Suprapubic skin (tissue), 4 donors: ENCODE results near the gene UMAD1. TPM values are rescaled to one million over a fixed set of nuclear protein-coding genes. Genes with fewer than 3 reads are reported as not detected.
A peak's percentile ranks its signal among the peaks of the same experiment; 100 is the strongest.

ENCODE experiments used
- DNase-seq, 2 donors: peaks; one replicate each; pipeline ENCODE4 v3.0.0-alpha.2; 2019; ENCODE audit warnings: low spot score in 2 of 2
- H3K27ac ChIP-seq: fragments of 200-600 bp; sonication (generic); one replicate; pipeline ENCODE4 v1.5.1; 2019
- H3K27me3 ChIP-seq: fragments of 200-600 bp; sonication (generic); one replicate; pipeline ENCODE4 v1.5.1; 2019
- H3K36me3 ChIP-seq: fragments of 200-600 bp; sonication (generic); one replicate; pipeline ENCODE4 v1.5.1; 2019
- H3K4me1 ChIP-seq: fragments of 200-600 bp; sonication (generic); one replicate; pipeline ENCODE4 v1.5.1; 2019
- H3K4me3 ChIP-seq: fragments of 200-600 bp; sonication (generic); one replicate; pipeline ENCODE4 v1.5.1; 2019; ENCODE audit warnings: mild to moderate bottlenecking
- H3K9me3 ChIP-seq: fragments of 200-600 bp; sonication (generic); one replicate; pipeline ENCODE4 v1.5.1; 2019
- CTCF ChIP-seq, 2 donors: fragments of 200-600 bp in 1 of 2; fragments of 450-650 bp in 1 of 2; sonication (generic) in 1 of 2; IDR thresholded peaks; one replicate each; pipeline ENCODE4 v1.5.1; 2016 to 2019; ENCODE audit warnings: antibody characterized with exemption in 2 of 2, mild to moderate bottlenecking in 1 of 2, moderate library complexity in 1 of 2
- EP300 ChIP-seq: sonication (generic); formaldehyde crosslinking; IDR thresholded peaks from one replicate; pipeline ENCODE4 v1.6.1; 2017; ENCODE audit warnings: antibody characterized with exemption
- POLR2A ChIP-seq, 2 donors: fragments of 450-650 bp; IDR thresholded peaks; one replicate each; pipeline ENCODE4 v1.6.1; 2017; ENCODE audit warnings: antibody characterized with exemption in 2 of 2, mild to moderate bottlenecking in 2 of 2, moderate library complexity in 2 of 2
- POLR2AphosphoS5 ChIP-seq, 3 donors: sonication (generic); formaldehyde crosslinking; IDR thresholded peaks; one replicate each; pipeline ENCODE4 v1.6.1; 2017; ENCODE audit warnings: antibody characterized with exemption in 3 of 3
- WGBS: methylation state at CpG from one replicate; pipeline ENCODE4 v1.1.5; 2018; 5-methylcytosine and 5-hydroxymethylcytosine counted together
- total RNA-seq, 4 donors: library from RNA; depleted of rRNA; stranded (reverse); fragments of >200 nt; gene quantifications; one replicate each; pipeline ENCODE4 v1.1.0, GENCODE V29; 2016

Gene UMAD1
- total RNA-seq, 4 donors from 2014 or later: 9.3 to 28.9 (median 17.7) TPM

- no peaks in the 10 kb centered on the region for H3K9me3 ChIP-seq
- peaks cover 13% of the 10 kb centered on the region for H3K36me3 ChIP-seq
- under 1% methylated on average over 19 of the region's 19 CpGs for WGBS
- H3K4me1 ChIP-seq: peaks cover 26% of the 10 kb centered on the region
- TF ChIP-seq POLR2A (IDR thresholded peaks at IDR 0.05) (no peak), CTCF (IDR thresholded peaks at IDR 0.05) (no peak), EP300 (no peak), POLR2AphosphoS5 (IDR thresholded peaks at IDR 0.05) (no peak)
- peak overlapping the region; percentile 95 for H3K27ac ChIP-seq
- DNase-seq: no peak
- peak overlapping the region; percentile 91 for H3K4me3 ChIP-seq
- H3K27me3 ChIP-seq: no peaks in the 10 kb centered on the region
These were observed 718 bp upstream of the UMAD1 start for GRCh38 chr7:7639847-7640220.

GRCh38 chr7:7641129-7641663 is 644 bp downstream of the UMAD1 start:
- Histone ChIP-seq H3K4me1 (peaks cover 26% of the 10 kb centered on the region), H3K4me3 (peak overlapping the region; percentile 91), H3K27ac (peak overlapping the region; percentile 95), H3K27me3 (no peaks in the 10 kb centered on the region), H3K36me3 (peaks cover 8% of the 10 kb centered on the region), H3K9me3 (no peaks in the 10 kb centered on the region)
- 4% methylated on average over 21 of the region's 22 CpGs for WGBS
- TF ChIP-seq POLR2AphosphoS5 (IDR thresholded peaks at IDR 0.05) (no peak), EP300 (no peak), POLR2A (IDR thresholded peaks at IDR 0.05) (no peak), CTCF (IDR thresholded peaks at IDR 0.05) (no peak)
- no peak for DNase-seq

- no peaks in the 10 kb centered on the region for H3K9me3 ChIP-seq
- H3K4me1 ChIP-seq: peaks cover 26% of the 10 kb centered on the region
- 60% methylated on average over 6 of the region's 6 CpGs for WGBS
- no peak for TF ChIP-seq EP300
- no peaks in the 10 kb centered on the region for H3K27me3 ChIP-seq
- H3K36me3 ChIP-seq: no peaks in the 10 kb centered on the region
- H3K27ac ChIP-seq: no peak overlapping the region
- DNase-seq: no peak
- H3K4me3 ChIP-seq: peak overlapping the region; percentile 91
These were observed 1.5 kb downstream of the UMAD1 start for GRCh38 chr7:7642081-7642480.

GRCh38 chr7:7647495-7648036 is 7.0 kb downstream of the UMAD1 start:
- no peak for DNase-seq
- WGBS: 85% methylated on average over 5 of the region's 6 CpGs
- Histone ChIP-seq H3K4me3 (no peak overlapping the region), H3K27me3 (no peaks in the 10 kb centered on the region), H3K9me3 (no peaks in the 10 kb centered on the region), H3K4me1 (peaks cover 2% of the 10 kb centered on the region), H3K36me3 (no peaks in the 10 kb centered on the region), H3K27ac (no peak overlapping the region)
- TF ChIP-seq POLR2A (IDR thresholded peaks at IDR 0.05): no peak
- no peak for TF ChIP-seq CTCF (IDR thresholded peaks at IDR 0.05)
- TF ChIP-seq EP300: no peak
- TF ChIP-seq POLR2AphosphoS5 (IDR thresholded peaks at IDR 0.05): no peak

- TF ChIP-seq CTCF (IDR thresholded peaks at IDR 0.05) (no peak), POLR2A (IDR thresholded peaks at IDR 0.05) (no peak), POLR2AphosphoS5 (IDR thresholded peaks at IDR 0.05) (no peak), EP300 (no peak)
- H3K4me1 ChIP-seq: peaks cover 6% of the 10 kb centered on the region
- WGBS: 97% methylated on average over 2 of the region's 2 CpGs
These were observed 10.2 kb downstream of the UMAD1 start for GRCh38 chr7:7650682-7651206.

More at GRCh38 chr7:7650682-7651206, 10.2 kb downstream of the UMAD1 start:
- Histone ChIP-seq H3K27me3 (no peaks in the 10 kb centered on the region), H3K4me3 (no peak overlapping the region), H3K9me3 (no peaks in the 10 kb centered on the region), H3K27ac (no peak overlapping the region), H3K36me3 (no peaks in the 10 kb centered on the region)
- no peak for DNase-seq
